ENCODE data around the gene CDH18.
"Not testable (repeated sequence)": the region's sequence is repeated elsewhere in the genome, so short reads cannot be mapped to it uniquely, and the experiment has no call there.

Gene CDH18

DNA sequence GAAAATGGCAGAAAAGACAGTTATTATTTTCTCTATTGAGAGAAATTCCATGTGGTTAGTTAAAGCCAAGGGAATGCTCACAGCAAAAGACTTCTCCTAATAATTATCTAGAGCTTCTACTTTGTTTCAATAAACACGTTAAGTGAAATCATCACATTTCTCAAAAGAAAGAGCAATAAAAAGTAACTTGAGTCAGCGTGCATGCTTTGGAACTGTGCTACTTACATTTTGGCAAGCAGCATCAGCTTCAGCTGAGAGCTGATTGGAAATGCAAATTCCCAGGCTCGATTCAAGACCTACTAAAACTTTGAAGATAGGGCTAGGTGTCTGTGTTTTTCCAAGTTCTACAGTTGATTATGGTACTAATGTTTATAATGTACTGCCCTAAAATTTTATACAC is 132.1 kb downstream of the CDH18 start:
- no peak for DNase-seq

DNA sequence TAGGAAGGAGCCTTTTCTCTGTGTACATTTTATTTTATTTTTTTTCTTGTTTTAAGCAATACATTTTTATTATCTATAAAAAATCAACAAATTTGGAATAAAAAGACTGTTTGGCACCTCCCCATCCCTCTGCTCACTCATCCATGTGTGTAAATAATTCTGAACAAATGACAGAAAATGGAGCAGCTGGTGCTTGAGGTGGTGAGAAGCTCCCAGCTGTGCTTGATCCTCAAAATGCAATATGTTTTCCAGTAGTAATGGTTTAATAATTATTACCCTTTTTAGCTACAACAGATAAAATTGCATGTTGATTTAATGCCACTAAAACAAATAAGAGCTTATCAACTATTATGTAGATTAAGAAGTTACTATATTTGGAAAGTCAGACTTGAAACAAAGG is 132.5 kb downstream of the CDH18 start:
- no peak for DNase-seq

- DNase-seq: no peak
Observed at GRCh38 chr5:19855031-19855430, 133.0 kb downstream of the CDH18 start.

DNA sequence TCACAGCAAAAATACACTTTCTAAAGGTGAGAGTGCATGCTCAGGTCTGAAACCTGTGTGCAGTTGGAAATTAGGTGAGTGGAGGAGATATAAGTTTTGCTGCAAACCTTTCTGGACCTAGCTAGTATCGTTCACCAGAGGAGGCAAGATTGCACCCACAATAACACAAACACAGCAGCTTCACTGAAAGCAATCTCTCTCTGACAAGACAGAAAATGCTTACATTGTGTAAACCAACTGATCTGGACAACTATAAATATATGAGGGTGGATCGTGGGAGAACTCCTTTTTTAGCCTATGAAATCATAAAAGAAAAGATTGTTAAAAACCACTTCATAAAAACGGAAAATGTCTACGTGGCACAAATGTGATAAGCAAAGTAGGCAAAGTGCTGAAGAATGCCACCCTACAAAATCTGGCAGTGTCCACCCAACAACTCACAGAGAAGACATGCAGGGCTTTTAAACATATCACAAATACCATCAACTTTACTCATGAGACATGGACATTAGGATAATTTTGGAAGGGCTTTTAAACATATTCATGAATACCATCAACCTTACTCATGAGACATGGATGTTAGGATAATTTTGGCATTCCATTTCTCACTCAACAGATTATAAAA is 134.3 kb downstream of the CDH18 start:
- no peak for DNase-seq

DNA sequence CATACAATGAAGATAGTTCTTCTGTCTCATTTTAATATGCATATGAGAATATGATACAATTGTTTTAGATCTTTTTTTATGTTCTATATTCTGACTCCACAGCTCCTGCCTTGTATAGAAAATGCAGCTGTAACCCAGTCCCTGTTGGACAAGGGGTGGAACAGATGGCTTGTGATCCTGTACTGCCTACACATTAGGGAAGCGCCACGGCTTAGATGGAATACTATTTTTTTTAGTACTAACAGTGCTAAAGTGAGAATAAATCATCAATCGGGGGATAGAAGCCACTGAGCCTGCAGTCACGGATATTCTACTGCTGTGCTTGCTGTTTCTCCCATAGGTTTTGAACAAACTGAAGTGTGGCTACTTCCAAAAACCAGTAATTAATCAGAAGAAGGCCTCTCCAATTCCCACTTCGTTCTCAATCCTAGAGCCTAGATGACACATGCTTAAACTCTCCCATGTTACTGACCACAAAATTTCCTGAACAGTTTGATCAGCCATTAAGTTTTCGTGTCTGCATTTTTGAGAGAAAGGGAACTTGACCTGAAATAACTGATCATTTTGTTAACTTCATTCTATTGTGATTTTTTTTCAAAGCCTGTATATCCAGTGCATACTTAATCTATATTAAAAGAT is 150.3 kb downstream of the CDH18 start:
- no peak for DNase-seq

DNA sequence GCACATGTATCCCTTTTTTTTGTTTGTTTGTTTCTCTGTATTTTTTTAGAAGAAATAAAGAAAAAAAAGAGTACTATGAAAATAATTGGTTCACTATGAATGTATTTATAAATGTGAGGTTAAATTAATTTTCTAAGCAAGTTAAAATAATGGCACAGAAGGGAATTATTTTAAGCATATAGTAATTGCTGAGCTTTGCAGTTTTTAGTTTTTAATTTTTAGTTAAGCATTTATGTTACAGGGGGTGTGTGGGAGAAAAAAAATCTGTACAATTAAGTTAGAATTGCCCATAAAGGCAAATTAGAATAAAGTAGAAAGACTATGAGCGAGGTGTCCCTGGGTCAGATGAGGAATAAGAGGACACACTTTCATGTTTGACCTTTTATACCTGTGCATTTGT is 152.6 kb downstream of the CDH18 start:
- DNase-seq: no peak

DNA sequence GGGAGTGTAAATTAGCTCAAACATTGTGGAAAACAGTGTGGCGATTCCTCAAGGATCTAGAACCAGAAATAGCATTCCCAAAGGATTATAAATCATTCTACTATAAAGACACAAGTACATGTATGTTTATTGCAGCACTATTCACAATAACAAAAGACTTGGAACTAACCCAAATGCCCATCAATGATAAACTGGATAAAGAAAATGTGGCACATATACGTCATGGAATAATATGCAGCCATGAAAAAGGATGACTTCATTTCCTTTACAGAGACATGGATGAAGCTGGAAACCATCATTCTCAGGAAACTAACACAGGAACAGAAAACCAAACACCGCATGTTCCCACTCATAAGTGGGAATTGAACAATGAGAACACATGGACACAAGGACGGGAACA is 175.3 kb downstream of the CDH18 start:
- DNase-seq: not testable (repeated sequence)

- DNase-seq: no peak
Observed at GRCh38 chr5:19806756-19807155, 181.2 kb downstream of the CDH18 start.

GRCh38 chr5:19802686-19803085 is 185.3 kb downstream of the CDH18 start:
- no peak for DNase-seq

DNA sequence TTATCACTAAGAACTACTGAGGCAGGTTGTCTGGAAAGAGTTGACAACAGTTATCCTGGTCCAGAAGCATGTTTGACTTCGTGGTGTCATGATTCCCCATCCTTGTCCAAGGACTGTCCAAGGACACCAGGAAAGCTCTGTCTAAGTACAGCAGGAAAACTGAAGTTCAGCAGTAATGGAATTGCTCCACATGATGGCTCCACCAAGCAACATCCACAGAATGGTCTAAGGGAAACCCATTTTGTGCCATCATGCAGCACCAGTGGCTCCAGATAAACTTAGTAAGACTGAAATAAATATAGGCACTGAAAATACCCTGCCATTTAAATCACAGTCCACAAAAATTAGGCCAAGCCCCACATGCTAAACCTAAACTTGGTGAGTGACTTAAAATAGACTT is 192.8 kb downstream of the CDH18 start:
- DNase-seq: no peak

- DNase-seq: no peak
Observed at GRCh38 chr5:19790829-19791466, 197.1 kb downstream of the CDH18 start.

- no peak for DNase-seq
Observed at GRCh38 chr5:19782566-19782965, 205.4 kb downstream of the CDH18 start.

- DNase-seq: no peak
Observed at GRCh38 chr5:19777363-19777762, 210.6 kb downstream of the CDH18 start.

- not testable (repeated sequence) for DNase-seq
Observed at GRCh38 chr5:19776886-19777285, 211.1 kb downstream of the CDH18 start.

DNA sequence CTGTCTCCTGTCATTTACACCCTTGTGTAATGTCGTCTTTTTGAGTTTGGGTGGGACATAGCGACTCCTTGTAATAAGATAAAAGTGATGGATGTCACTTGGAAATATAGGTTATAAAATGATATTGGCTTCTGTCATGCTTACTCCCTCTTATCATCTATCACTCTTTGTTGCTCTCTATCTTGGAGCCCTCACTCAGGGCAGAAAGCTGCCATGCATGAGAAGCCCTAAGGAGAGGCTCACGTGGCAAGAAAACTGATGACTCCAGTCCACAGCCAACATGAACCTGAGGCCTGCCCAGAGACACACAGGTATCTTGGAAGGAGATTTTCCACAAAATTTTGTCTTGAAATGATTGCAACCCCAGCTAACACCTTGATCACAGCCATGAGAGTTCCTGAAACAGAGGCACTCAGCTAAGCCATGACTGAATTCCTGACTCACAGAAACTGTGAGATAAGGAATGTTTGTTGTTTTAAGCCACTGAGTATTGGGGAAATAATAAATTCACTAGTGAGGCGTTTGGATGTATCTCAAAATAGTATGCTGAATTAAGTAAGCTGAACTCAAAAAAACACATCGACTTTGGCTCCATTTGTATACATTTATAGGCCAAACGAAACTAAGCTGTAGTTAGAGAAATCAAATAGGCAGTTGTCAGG is 216.7 kb downstream of the CDH18 start:
- no peak for DNase-seq

DNA sequence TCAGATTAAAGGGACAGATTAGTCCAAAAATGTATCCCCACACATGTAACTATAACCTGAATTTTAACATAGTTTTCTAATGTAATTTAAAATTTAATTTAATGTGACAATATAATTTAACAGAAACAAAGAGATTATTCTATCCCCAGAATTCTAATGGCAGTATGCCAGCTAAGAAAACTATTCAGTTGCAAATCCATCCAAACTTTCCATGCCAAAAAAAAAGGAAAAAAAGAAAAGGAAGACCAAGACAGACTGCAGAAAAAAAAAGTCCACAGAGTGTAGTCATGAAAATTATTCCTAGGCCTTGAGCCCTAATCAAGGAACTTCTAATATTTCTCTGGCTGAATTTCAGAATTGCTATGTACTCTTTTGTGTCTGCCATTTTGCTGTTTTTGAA is 217.6 kb downstream of the CDH18 start:
- DNase-seq: no peak

DNA sequence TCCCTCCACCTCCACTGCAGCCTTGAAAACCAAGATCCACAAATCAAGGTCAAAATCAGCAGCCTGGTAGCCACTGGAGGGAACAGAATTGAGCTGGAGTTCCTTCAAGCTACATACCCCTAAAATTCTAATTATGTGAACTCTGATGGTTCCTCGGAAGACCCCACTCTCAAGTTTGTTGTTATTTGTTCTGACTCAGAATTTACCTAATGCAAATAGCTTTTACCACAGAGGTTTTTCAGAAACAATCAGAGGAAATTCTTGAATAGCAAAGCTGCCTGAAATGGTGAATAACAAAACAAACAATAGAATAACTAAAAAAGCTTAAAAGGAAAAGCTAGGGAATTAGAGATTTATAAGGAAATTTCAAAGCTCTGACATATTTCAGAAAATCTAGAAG is 220.0 kb downstream of the CDH18 start:
- DNase-seq: no peak

DNA sequence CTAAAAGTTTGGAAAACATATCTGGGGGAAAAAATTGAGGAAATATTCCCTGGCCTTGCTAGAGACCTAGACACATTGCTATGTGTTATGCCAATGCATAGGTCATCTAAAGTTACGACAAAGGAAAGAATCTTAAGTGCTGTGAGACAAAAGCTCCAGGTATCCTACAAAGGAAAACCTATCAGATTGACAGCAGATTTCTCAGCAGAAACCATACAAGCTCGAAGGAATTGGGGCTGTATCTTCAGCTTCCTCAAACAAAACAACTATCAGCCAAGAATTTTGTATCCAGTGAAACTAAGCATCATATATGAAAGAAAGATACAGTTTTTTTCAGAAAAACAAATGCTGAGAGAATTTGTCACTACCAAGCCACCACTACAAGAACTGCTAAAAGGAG is 234.4 kb downstream of the CDH18 start:
- no peak for DNase-seq

- DNase-seq: no peak
Observed at GRCh38 chr5:19751326-19751725, 236.7 kb downstream of the CDH18 start.

DNA sequence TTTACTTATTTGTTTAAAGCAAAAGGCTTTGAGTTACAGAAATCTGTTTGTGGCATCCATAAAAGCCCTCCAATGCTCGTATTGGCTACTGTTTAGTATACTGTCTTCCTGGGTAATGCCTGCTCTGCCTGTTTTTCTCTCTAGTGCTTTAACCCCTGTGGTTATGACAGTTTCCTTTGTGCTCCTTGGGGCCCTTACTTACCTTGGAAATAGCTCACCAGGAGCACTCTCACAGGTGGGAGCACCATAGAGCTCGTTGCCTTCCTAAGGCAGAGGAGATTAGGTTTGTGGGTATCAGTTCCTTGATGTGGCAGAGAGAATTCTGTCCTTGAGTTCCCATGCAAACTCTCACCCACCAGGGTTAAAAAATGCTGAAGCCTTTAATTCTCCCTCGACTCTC is 242.8 kb downstream of the CDH18 start:
- DNase-seq: no peak

DNA sequence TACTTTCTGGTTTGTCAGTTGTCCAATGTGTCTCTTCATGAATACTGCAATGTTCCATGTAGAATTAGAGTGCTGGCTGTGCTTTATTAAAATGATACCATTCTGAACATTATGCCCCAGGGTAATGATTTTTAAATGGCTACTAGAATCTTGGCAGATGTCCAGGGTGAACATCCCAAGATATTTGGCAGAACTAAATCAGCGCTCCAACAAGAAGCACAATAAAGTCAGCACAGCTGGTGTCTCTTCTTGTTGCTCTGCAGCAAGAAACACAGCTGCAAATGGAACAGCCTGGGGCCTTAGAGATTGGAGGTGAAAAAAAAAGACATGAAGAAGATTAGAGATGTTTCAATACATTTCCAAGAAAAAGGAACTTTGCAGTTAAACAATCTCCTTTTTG is 248.3 kb downstream of the CDH18 start:
- DNase-seq: no peak

DNA sequence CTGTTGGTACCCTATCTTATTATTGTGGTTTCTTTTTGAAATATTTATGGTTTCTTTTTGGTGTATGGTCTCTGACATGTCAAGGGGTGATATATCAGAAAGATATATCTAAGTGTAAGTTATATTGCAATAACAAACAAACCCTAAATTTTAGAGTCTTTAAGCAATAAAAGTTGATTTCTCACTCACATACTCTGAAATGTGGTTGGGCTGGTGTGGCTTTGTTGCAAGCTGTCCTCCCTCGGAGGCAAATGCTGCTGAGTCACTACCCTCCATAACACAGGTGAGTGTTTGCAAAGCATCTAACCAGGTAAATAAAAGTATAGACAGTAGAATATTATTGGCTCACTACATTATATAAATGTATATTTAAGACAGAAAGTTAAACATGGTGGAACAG is 253.2 kb downstream of the CDH18 start:
- no peak for DNase-seq

DNA sequence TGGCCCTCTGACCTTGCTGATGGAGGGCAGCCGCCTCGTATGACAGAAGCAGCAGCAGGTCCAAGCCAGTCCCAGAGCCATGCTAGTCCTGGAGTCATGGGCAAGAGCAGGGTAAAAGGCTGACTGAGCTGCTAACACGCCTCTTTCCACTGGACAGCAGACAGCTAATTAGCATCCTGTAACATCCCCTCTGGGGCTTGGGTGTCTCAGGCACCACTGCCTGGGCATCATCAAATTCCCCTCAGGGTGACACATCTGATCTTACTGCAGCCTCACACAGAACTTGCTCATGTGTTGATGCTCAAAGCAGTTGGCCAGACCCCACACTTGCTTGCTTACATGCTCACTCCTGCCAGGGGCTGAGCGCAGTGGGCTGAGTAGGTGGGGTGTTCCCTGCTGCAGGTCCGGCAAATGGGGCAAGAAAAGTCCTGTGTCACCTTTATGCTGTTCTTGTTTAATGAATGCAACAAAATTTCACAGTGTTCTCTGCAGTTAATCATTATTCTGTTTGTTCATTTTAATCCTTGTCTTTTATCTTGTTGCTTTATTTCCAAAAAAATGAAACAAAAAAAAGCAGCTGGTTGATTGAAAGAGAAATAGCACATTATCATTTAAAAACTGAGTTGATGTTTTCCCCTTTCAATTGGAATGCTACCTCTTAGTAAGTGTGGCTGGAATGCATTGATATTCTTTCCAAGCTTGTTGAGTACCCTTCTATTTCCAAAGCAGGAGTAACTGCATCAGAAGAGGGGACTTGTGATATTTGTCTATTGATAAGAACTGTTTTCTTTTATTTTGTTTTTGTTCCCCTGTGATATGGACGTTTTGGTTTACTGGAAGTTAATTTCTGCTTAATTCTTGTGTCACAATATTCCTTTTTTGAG is 254.1 kb downstream of the CDH18 start:
- DNase-seq: no peak

All from 8988T (cell line).